Mesendoderm (in vitro differentiated cells): ENCODE measurements around the gene MBD6.

ENCODE experiments used
- DNase-seq: peaks from one replicate; pipeline ENCODE4 v3.0.0; 2013
- H2AK5ac ChIP-seq: 2 replicates; pipeline ENCODE4 v1.6.1; 2013; ENCODE audit warnings: low read length, inconsistent platforms
- H2BK120ac ChIP-seq: 2 replicates; pipeline ENCODE4 v1.6.1; 2013; ENCODE audit warnings: low read depth, mild to moderate bottlenecking, low read length, moderate library complexity, mixed read lengths
- H2BK15ac ChIP-seq: replicated peaks from 2 replicates; pipeline ENCODE4 v1.6.1; 2013; ENCODE audit warnings: low read depth, mild to moderate bottlenecking, moderate library complexity
- H2BK5ac ChIP-seq: 2 replicates; pipeline ENCODE4 v1.6.1; 2013; ENCODE audit warnings: low read length, inconsistent platforms
- H3K18ac ChIP-seq: 2 replicates; pipeline ENCODE4 v1.6.1; 2013; ENCODE audit warnings: mild to moderate bottlenecking, low read length, mixed read lengths
- H3K23ac ChIP-seq: one replicate; pipeline ENCODE4 v1.6.1; 2013; ENCODE audit warnings: low read length
- H3K27ac ChIP-seq: 2 replicates; pipeline ENCODE4 v1.5.1; 2013; ENCODE audit warnings: low read depth, mild to moderate bottlenecking, inconsistent platforms, low read length, moderate library complexity
- H3K27me3 ChIP-seq: 2 replicates; pipeline ENCODE4 v1.6.1; 2013; ENCODE audit warnings: low read length, control low read depth, mild to moderate bottlenecking, inconsistent platforms; ENCODE audit not compliant: insufficient read depth, poor library complexity
- H3K36me3 ChIP-seq: 2 replicates; pipeline ENCODE4 v1.6.1; 2013; ENCODE audit warnings: low read length, inconsistent platforms; ENCODE audit not compliant: control insufficient read depth, insufficient read depth
- H3K4ac ChIP-seq: one replicate; pipeline ENCODE4 v1.6.1; 2013; ENCODE audit warnings: low read depth, mild to moderate bottlenecking, low read length, moderate library complexity
- H3K4me1 ChIP-seq: 2 replicates; pipeline ENCODE4 v1.6.1; 2013; ENCODE audit warnings: low read depth, low read length, inconsistent platforms; ENCODE audit not compliant: control insufficient read depth
- H3K4me2 ChIP-seq: 2 replicates; pipeline ENCODE4 v1.6.1; 2013; ENCODE audit warnings: low read length
- H3K4me3 ChIP-seq: 2 replicates; pipeline ENCODE4 v1.5.1; 2013; ENCODE audit warnings: mild to moderate bottlenecking, low read length
- H3K56ac ChIP-seq: one replicate; pipeline ENCODE4 v1.6.1; 2013; ENCODE audit warnings: low read length
- H3K79me1 ChIP-seq: 2 replicates; pipeline ENCODE4 v1.6.1; 2013; ENCODE audit warnings: low read length, inconsistent platforms
- H3K79me2 ChIP-seq: 2 replicates; pipeline ENCODE4 v1.6.1; 2013; ENCODE audit warnings: mild to moderate bottlenecking, low read length; ENCODE audit not compliant: control insufficient read depth, insufficient read depth
- H3K9ac ChIP-seq: 2 replicates; pipeline ENCODE4 v1.6.1; 2013; ENCODE audit warnings: low read length, inconsistent platforms
- H4K5ac ChIP-seq: one replicate; pipeline ENCODE4 v1.6.1; 2013; ENCODE audit warnings: low read length
- H4K8ac ChIP-seq: one replicate; pipeline ENCODE4 v1.6.1; 2013; ENCODE audit warnings: low read depth, mild to moderate bottlenecking, control low read depth, low read length, moderate library complexity
- WGBS: extraction: QIAGEN DNeasy Blood & Tissue Kit; methylation state at CpG from one replicate; pipeline ENCODE4 v1.1.7; 2013; ENCODE audit warnings: low lambda C conversion rate, missing lambda C conversion rate; ENCODE audit not compliant: insufficient coverage; ENCODE audit errors: extremely low coverage; 5-methylcytosine and 5-hydroxymethylcytosine counted together

MBD6 gene

GRCh38 chr12:57535764-57536596 is 13.4 kb downstream of the MBD6 start:
- DNase-seq, result no peak
- Histone ChIP-seq H3K79me2 (no peaks in the 10 kb centered on the region), H2BK120ac (no peak overlapping the region), H3K18ac (no peak overlapping the region), H4K5ac (no peak overlapping the region), H3K4me2 (no peak overlapping the region), H3K4ac (no peak overlapping the region), H3K9ac (no peak overlapping the region), H3K79me1 (no peaks in the 10 kb centered on the region), H3K4me1 (no peaks in the 10 kb centered on the region), H2AK5ac (no peak overlapping the region), H3K4me3 (no peak overlapping the region), H2BK15ac (no peak overlapping the region), H2BK5ac (no peak overlapping the region), H4K8ac (no peak overlapping the region), H3K23ac (no peak overlapping the region), H3K27me3 (no peaks in the 10 kb centered on the region), H3K36me3 (peaks cover 11% of the 10 kb centered on the region), H3K56ac (no peak overlapping the region), H3K27ac (no peak overlapping the region)
- WGBS, result no CpG with 5 or more reads among the region's 6 CpGs

GRCh38 chr12:57536597-57536942 is 13.9 kb downstream of the MBD6 start:
- Histone ChIP-seq H3K79me2 (no peaks in the 10 kb centered on the region), H4K8ac (no peak overlapping the region), H3K56ac (no peak overlapping the region), H3K27ac (no peak overlapping the region), H3K4me3 (no peak overlapping the region), H3K27me3 (no peaks in the 10 kb centered on the region), H3K9ac (no peak overlapping the region), H2BK5ac (no peak overlapping the region), H4K5ac (no peak overlapping the region), H2BK15ac (no peak overlapping the region), H2AK5ac (no peak overlapping the region), H2BK120ac (no peak overlapping the region), H3K18ac (no peak overlapping the region), H3K4me1 (no peaks in the 10 kb centered on the region), H3K36me3 (peaks cover 12% of the 10 kb centered on the region), H3K4me2 (no peak overlapping the region), H3K4ac (no peak overlapping the region), H3K79me1 (no peaks in the 10 kb centered on the region), H3K23ac (no peak overlapping the region)
- no CpG with 5 or more reads among the region's 1 CpG for WGBS
- no peak for DNase-seq

GRCh38 chr12:57539134-57539768 is 16.6 kb downstream of the MBD6 start:
- no peak overlapping the region for H3K4me3 ChIP-seq
- no peak overlapping the region for H4K8ac ChIP-seq
- WGBS, result no CpG with 5 or more reads among the region's 5 CpGs
- H2AK5ac ChIP-seq, result no peak overlapping the region
- H3K27me3 ChIP-seq, result no peaks in the 10 kb centered on the region
- H3K36me3 ChIP-seq, result peaks cover 10% of the 10 kb centered on the region
- no peaks in the 10 kb centered on the region for H3K79me1 ChIP-seq
- no peak overlapping the region for H3K27ac ChIP-seq
- H3K4me1 ChIP-seq, result no peaks in the 10 kb centered on the region
- H3K4ac ChIP-seq, result no peak overlapping the region
- H3K4me2 ChIP-seq, result no peak overlapping the region
- no peak for DNase-seq
- H3K9ac ChIP-seq, result no peak overlapping the region
- no peak overlapping the region for H2BK15ac ChIP-seq
- H4K5ac ChIP-seq, result no peak overlapping the region
- H2BK120ac ChIP-seq, result no peak overlapping the region
- no peak overlapping the region for H2BK5ac ChIP-seq
- H3K79me2 ChIP-seq, result no peaks in the 10 kb centered on the region
- H3K56ac ChIP-seq, result no peak overlapping the region
- no peak overlapping the region for H3K23ac ChIP-seq
- no peak overlapping the region for H3K18ac ChIP-seq

GRCh38 chr12:57541001-57541400 is 18.4 kb downstream of the MBD6 start:
- no peak overlapping the region for H3K23ac ChIP-seq
- peaks cover 8% of the 10 kb centered on the region for H3K79me2 ChIP-seq
- H3K4me2 ChIP-seq, result no peak overlapping the region
- H3K36me3 ChIP-seq, result peaks cover 8% of the 10 kb centered on the region
- H3K9ac ChIP-seq, result no peak overlapping the region
- H2BK15ac ChIP-seq, result no peak overlapping the region
- DNase-seq, result no peak
- WGBS, result no CpG with 5 or more reads among the region's 2 CpGs
- H3K4me3 ChIP-seq, result no peak overlapping the region
- no peak overlapping the region for H3K27ac ChIP-seq
- no peak overlapping the region for H3K56ac ChIP-seq
- H4K5ac ChIP-seq, result no peak overlapping the region
- H3K27me3 ChIP-seq, result no peaks in the 10 kb centered on the region
- no peak overlapping the region for H2AK5ac ChIP-seq
- peaks cover 9% of the 10 kb centered on the region for H3K79me1 ChIP-seq
- H3K4ac ChIP-seq, result no peak overlapping the region
- peaks cover 4% of the 10 kb centered on the region for H3K4me1 ChIP-seq
- H2BK5ac ChIP-seq, result no peak overlapping the region
- no peak overlapping the region for H4K8ac ChIP-seq
- H3K18ac ChIP-seq, result no peak overlapping the region
- no peak overlapping the region for H2BK120ac ChIP-seq

GRCh38 chr12:57541717-57542116 is 19.1 kb downstream of the MBD6 start:
- no CpG with 5 or more reads among the region's 2 CpGs for WGBS
- Histone ChIP-seq H3K23ac (no peak overlapping the region), H3K36me3 (peaks cover 8% of the 10 kb centered on the region), H3K18ac (no peak overlapping the region), H2BK120ac (no peak overlapping the region), H3K79me1 (peaks cover 15% of the 10 kb centered on the region), H3K4me3 (no peak overlapping the region), H2AK5ac (no peak overlapping the region), H3K56ac (no peak overlapping the region), H2BK5ac (no peak overlapping the region), H3K27me3 (no peaks in the 10 kb centered on the region), H4K5ac (no peak overlapping the region), H3K9ac (no peak overlapping the region), H3K27ac (no peak overlapping the region), H3K4ac (no peak overlapping the region), H2BK15ac (no peak overlapping the region), H3K79me2 (peaks cover 12% of the 10 kb centered on the region), H4K8ac (no peak overlapping the region), H3K4me2 (no peak overlapping the region), H3K4me1 (peaks cover 8% of the 10 kb centered on the region)
- DNase-seq, result no peak
